Fibroblast of gingiva (primary cell): Measurements from ENCODE around the gene TMPRSS13.
"Not testable (repeated sequence)": the region's sequence is repeated elsewhere in the genome, so short reads cannot be mapped to it uniquely, and the experiment has no call there.

ENCODE experiments used
- DNase-seq: peaks from one replicate; pipeline ENCODE4 v3.0.0-alpha.2; 2011; ENCODE audit warnings: low read depth

Gene TMPRSS13

DNA sequence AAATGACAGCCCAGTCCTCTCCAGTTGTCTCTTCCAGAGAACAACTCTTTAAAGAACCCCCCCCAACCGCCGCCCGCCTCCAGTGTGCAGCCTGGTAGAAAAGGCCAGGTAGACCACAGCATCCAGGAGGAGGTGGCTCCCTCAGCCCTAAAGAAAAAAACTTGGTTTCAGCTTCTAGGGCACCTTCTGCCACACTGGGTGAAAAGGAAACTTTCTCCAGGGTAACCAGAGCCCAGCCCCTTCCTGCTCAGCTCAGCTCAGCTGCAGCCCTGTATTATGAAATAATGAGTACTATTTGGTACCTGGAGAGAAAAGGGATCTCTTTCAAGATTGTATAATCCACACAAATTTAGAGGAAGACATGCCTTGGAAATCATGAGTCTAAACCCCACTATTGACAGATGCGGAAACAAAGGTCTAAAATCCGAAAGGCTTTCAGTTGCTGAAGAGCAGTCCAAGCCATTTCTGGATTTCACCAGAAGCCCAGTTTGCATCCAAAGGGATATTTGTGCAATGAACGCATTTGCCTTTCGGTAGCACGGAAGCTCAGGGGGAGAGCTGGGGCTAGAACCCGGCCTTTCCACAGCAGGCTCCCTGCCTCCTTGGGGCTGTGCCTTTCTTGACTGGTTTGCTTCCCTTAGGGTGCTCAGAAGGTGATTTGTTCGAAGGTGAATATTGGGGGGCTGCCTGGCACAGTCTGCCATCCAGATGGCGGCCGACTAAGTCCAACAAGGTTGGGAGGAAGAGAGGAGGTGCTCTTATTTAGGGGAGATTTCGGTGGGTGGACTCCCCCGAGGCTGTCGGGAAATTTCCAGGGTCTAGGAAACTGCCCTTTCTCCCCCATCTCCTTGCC lies 56.0 kb downstream of the TMPRSS13 start:
- DNase-seq: no peak

DNA sequence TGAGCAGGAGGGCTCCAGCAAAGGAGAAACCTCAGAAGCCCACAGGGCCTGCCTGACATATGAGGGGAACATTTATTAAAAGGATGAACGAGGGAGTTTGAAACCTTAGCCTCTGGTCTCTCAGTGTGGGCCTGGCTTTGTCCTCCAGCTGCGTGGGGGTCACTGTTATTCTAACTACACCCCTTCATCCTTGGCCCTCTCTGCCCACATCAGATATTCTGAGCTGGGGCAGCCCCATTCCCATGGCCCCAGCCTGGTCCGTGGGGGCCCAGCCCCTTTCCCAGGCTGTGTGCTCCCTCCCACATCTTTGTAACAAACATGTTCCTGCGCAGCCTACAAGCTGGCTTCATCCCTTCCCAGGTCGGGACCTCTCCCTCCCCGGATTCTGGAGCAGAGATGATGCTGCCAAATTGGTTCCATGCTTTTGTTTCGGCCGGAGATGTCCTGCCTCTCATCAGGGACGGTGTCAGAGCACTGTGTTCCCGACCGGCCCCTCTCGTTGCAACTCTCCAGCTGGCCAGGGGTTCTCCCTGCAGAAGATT lies 56.7 kb downstream of the TMPRSS13 start:
- no peak for DNase-seq

DNA sequence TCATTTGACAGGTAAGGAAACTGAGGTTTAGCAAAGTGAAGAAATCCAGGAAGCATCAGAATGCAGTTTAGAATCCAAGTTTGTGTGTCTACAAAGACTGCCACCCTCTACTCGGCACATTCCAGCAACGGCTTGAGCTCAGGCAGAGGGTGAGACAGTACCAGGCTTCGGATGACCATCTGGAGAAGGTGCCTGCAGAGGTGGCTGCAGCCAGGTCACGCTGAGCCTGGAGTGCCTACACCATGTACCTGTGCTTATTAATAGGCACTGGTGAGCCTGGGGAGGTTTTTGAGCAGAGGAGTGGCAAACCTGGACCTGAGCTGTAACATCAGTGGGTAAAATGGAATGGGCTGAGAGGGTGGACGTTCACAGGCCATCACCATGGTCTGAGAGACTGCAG lies 57.4 kb downstream of the TMPRSS13 start:
- no peak for DNase-seq

DNA sequence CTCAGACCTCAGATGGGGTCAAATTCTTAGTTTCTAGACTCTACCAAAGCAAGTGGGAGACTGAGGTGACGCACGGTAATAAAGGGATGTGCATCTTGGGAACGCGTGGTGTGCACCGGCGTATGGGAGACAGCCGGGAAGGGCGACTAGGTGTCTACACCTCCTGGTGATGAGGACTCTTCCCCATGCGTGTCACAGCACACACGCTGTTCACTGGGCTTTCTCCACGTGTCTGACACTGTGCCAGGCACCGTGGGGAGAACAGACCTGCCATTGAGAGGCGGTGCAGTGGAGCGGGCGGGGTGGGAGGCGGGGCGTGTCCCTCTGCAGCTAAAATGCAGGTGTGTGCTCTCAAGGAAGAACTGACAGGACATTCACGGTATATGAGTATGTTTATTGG lies 58.0 kb downstream of the TMPRSS13 start:
- no peak for DNase-seq

DNA sequence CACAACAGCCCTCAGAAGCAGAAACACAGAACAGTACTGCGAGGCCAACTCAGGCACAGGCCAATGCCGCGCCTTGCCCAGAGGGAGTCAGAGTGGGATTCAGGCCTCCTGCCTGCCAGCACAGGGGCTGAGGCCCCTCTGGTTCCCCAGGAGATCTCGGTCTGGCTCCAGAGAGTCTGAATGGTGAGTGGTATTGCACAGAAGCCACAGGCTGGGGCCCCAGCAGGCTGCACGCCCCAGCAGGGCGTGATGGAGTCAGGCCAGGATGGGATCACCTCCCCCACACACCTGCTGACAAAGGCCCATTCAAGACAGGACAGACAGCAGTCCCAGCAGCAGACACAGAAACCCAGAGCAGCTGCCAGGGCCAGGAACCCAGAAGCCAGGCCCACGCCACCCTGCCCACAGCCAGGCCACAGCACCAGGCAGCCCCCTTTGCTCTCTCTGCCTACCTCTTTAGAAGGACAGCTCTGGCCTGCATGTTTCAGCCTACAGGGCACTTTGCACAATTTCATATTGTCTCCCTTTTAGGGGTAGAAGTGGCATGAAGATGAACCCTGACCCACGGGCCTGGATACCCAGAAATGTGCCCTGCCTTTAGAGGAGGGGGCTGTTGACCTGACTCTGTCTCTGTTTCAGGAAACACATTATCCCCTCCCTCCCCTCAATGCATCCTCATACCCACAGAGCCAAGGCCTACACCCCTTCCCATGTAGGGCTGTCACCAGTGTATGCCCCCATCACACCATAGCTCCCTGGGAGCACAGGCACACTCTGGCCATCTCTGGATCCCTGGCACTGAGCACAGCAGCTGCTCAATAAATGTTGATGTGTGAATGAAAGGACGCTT lies 58.9 kb downstream of the TMPRSS13 start:
- DNase-seq: no peak

GRCh38 chr11:117869604-117870003 lies 59.6 kb downstream of the TMPRSS13 start:
- no peak for DNase-seq

DNA sequence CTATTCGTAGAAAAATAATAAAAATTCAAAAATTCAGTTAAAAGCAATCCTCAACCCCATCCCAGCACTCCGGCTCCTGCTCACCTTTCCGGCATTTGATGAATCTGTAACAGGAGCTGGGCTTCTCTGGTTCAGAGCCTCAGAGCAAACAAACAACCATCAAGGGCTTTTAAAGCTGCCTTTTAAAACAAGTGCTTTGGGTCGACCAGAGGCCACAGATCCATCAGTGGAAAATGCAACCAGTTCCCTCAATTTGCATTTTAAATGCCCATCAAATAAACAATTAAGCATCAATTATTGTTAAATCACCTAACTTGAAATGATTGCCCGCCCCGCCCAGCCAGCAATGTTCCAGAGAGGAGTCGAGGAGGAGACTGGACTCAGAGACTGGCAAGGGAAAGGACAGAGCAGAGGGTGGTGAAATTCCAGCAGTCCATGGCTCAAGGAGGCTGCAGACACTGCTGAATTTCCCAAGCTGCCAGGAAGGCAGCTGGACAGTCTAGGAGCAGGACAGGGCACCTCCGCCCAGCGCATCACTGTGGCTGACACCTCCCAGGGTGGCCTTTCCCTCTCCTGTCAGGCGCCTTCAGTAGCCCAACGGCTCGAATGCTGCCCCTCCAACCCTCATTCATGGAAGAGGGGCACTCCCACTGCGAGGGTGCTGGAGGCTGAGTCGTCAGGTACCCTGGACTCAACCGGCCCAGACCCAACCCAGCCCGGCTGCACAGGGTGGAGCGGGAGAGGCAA lies 60.2 kb downstream of the TMPRSS13 start:
- DNase-seq: no peak

DNA sequence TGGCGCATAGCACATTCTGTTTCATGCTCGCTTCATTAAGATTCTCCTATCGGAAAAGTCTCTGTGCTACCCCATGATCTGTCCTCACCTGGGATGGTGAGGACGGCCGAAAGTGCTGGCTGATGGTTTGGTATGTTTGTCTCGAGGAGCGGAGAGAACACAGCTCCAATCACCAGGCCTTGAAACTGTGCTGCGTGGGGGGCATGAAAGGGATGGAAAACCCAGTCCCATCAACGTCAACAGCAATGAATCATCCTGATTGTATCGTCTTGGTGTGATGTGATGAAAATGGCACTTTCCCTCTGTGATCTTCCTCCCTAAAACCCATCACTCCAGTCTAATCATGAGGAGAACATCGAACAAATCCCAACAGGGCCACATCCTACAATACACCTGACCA lies 61.1 kb downstream of the TMPRSS13 start:
- DNase-seq: no peak

DNA sequence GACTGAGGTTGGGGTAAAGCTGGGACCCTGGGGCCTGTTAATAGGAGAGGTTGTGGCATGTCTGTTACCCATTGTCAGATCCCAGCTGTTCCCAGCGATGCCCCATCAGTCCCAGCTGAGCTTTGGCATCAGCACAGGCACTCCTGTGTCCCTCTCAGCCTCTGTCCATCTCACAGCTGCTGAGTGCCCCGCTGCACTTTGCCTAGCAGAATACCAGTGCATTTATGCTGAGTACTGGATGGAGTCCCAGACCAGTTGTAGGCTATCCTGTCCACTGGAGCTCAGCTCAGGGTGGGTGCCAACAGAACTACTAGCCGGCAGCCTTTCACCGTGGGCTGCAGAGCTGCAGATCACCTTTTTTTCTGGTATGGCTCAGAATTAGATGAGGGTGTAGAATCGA lies 62.7 kb downstream of the TMPRSS13 start:
- no peak for DNase-seq

GRCh38 chr11:117865546-117865945 lies 63.7 kb downstream of the TMPRSS13 start:
- DNase-seq: not testable (repeated sequence)

DNA sequence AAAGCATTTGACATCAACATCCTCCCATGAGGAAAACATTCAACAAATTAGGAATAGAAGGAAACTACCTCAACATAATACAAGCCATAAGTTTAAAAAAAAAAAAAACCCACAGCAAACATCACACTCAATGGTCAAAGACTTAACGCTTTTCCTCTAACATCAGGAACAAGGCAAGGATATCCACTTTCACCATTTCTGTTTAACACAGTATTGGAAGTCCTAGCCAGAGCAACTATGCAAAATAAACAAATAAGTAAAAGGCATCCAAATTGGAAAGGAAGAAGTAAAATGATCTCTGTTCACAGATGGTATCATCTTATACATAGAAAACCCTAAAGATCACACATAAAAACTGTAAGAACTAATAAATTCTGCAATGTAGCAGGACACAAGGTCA lies 65.8 kb downstream of the TMPRSS13 start:
- DNase-seq: no peak

- DNase-seq: no peak
These were observed 66.4 kb downstream of the TMPRSS13 start for GRCh38 chr11:117862753-117863152.

DNA sequence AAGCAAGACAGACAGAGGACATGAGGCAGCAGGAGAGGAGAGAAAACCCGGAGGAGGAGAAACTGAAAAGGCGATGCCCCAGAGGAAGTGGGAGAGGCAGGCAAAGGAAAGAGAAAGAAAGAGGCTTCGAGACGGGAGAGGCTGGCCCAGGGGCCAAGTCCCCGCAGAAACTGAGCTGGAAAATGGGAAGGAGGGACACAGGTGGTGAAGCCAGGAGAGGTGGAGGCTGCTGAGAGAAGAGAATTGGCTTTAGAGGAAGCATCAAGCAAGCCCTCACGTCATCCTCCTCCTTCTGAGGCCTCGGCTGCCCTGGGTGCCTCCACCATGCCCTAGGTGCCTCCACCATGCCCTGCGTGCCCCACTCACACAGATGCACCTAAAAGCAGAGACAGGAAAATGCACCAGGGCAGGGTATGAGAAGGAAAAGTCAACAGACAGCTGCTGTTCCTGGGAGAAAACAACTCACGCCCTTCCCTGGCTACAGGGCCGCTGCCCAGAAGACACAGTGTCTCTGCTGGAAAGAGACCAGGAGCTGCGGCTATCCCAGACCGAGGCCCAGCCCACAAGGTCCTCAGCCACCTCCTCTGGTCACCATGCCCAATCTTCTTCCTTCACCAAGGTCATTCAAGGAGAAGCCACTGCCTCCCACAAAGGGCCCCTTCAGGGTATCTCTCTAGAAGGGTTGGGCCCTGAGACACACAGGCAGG lies 67.0 kb downstream of the TMPRSS13 start:
- DNase-seq: no peak

- DNase-seq: no peak
These were observed 67.8 kb downstream of the TMPRSS13 start for GRCh38 chr11:117861151-117862018.

GRCh38 chr11:117860139-117860538 lies 69.1 kb downstream of the TMPRSS13 start:
- no peak for DNase-seq

- no peak for DNase-seq
These were observed 69.6 kb downstream of the TMPRSS13 start for GRCh38 chr11:117859488-117860112.

DNA sequence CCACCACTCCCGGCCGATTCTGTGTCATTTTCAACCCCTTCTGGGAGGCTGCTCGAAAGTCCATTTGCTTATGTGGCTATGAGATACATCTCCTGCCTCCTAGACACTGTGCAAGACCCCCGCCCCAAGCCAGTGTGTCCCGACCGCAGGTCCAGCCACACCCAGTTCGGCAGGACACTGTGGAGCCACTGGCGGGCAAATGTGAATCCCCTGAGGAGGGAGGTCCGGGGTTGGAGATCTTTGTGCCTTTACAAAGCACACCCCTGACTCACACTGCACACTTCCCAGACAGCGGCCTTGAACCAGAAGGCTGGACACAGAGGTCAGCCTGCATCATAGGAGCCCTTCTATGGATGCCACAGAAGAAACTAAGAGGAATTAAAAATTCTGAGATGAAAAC lies 70.1 kb downstream of the TMPRSS13 start:
- no peak for DNase-seq

- no peak for DNase-seq
These were observed 71.3 kb downstream of the TMPRSS13 start for GRCh38 chr11:117857734-117858414.

DNA sequence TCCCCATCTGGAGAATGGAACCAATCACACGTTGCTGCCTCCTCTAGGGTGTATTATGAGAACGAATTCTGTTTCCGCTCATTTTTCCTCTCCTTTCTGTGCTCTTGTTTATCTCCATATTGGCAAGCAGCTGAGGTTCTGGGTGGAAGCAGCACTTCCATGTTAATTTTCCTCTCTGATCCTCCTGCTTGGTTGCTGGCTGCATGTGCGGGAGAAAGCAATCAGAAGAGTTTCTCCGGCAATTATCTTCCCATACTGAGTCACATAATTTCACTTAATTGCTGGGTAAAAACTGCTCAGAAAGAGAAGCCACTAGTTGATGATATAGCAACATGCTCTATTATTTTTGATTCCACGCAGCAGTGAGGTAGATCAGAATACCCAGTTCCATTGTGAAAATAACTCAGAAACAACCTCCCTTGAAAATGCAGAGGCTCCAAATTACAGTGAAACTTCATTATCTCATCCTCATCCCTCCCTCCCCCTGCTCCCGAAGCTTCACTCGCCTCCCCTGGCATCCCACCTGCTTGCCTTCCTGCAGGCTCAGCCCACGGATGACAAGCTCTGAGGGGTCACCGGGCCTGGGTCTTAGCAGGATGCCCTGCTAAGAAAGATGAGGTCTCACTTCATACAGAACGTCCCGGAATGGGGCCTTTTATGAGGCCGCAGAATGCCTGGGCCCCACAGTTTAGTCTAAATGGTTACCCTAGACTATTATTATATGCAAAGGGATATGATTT lies 73.1 kb downstream of the TMPRSS13 start:
- no peak for DNase-seq
